Activated CD4-positive, alpha-beta memory T cell treated with anti-CD3 and anti-CD28 coated beads for 36 hours (primary cell): ENCODE measurements around the gene PELI2. TPM values are rescaled to one million over a fixed set of nuclear protein-coding genes. Genes with fewer than 3 reads are reported as not detected.

Experiments
- CTCF ChIA-PET: fragments of 350-600 bp; sonication (Branson Sonifier 250); formaldehyde crosslinking; loops from one replicate; lab custom pipeline; 2021; ENCODE audit warnings: antibody characterized with exemption, inconsistent platforms; lab: Charles Lee
- POLR2A ChIA-PET: fragments of 350-600 bp; sonication (Branson Sonifier 250); formaldehyde crosslinking; loops from one replicate; lab custom pipeline; 2021; ENCODE audit warnings: antibody characterized with exemption; lab: Charles Lee
- DNase-seq: peaks from one replicate; pipeline ENCODE4 v3.0.0-alpha.2; 2020
- H3K27ac Mint-ChIP-seq: one replicate; pipeline ENCODE4 v1.8.0; 2021; ENCODE audit warnings: mixed read lengths
- H3K27me3 Mint-ChIP-seq: one replicate; pipeline ENCODE4 v1.8.0; 2021; ENCODE audit warnings: mixed read lengths
- H3K36me3 Mint-ChIP-seq: one replicate; pipeline ENCODE4 v1.8.0; 2021; ENCODE audit warnings: mixed read lengths
- H3K4me1 Mint-ChIP-seq: one replicate; pipeline ENCODE4 v1.8.0; 2021; ENCODE audit warnings: low read depth, mixed read lengths
- H3K4me3 Mint-ChIP-seq: one replicate; pipeline ENCODE4 v1.8.0; 2021; ENCODE audit warnings: mild to moderate bottlenecking, mixed read lengths
- H3K9me3 Mint-ChIP-seq: one replicate; pipeline ENCODE4 v1.8.0; 2021; ENCODE audit warnings: mixed read lengths
- intact Hi-C: fragments of 100-400 bp; cut with micrococcal nuclease; formaldehyde crosslinking; loops from one replicate; pipeline ENCODE4 v1.15.1; 2023
- total RNA-seq, 2 experiments: library from RNA; stranded (reverse); gene quantifications; one replicate each; pipeline ENCODE4 v1.2.3, GENCODE V29; 2021

Gene PELI2
- total RNA-seq, 2 experiments from 2014 or later = 6.4 to 6.6 TPM

- intact Hi-C loops = no loop called here
- no peaks in the 10 kb centered on the region for H3K9me3 Mint-ChIP-seq
- no peak overlapping the region for H3K4me3 Mint-ChIP-seq
- H3K4me1 Mint-ChIP-seq = no peaks in the 10 kb centered on the region
- no peaks in the 10 kb centered on the region for H3K27me3 Mint-ChIP-seq
- H3K27ac Mint-ChIP-seq = no peak overlapping the region
- no peaks in the 10 kb centered on the region for H3K36me3 Mint-ChIP-seq
- no peak for DNase-seq
- ChIA-PET POLR2A (no interaction called here), CTCF (interaction anchor here (0.6 to 1.6 kb wide), 3 partner anchors 8 to 409 kb away, joined by 3 to 4 read pairs (median 3); no protein-coding TSS in a partner anchor)
These were observed 124.9 kb downstream of the PELI2 start for GRCh38 chr14:56243110-56243509.

- no peak for DNase-seq
- Mint-ChIP-seq H3K9me3 (no peaks in the 10 kb centered on the region), H3K36me3 (no peaks in the 10 kb centered on the region), H3K4me1 (no peaks in the 10 kb centered on the region), H3K27me3 (no peaks in the 10 kb centered on the region), H3K27ac (no peak overlapping the region), H3K4me3 (no peak overlapping the region)
- intact Hi-C loops = no loop called here
- ChIA-PET CTCF (no interaction called here), POLR2A (no interaction called here)
These were observed 126.1 kb downstream of the PELI2 start for GRCh38 chr14:56244138-56244789.

- CTCF ChIA-PET = no interaction called here
- Mint-ChIP-seq H3K4me1 (no peaks in the 10 kb centered on the region), H3K36me3 (peaks cover 2% of the 10 kb centered on the region), H3K9me3 (no peaks in the 10 kb centered on the region), H3K27me3 (no peaks in the 10 kb centered on the region), H3K27ac (no peak overlapping the region), H3K4me3 (no peak overlapping the region)
- DNase-seq = no peak
- intact Hi-C loops = no loop called here
- POLR2A ChIA-PET = no interaction called here
These were observed 129.4 kb downstream of the PELI2 start for GRCh38 chr14:56247495-56248200.

- intact Hi-C loops = no loop called here
- Mint-ChIP-seq H3K27me3 (no peaks in the 10 kb centered on the region), H3K9me3 (peaks cover 4% of the 10 kb centered on the region), H3K36me3 (peaks cover 2% of the 10 kb centered on the region), H3K4me1 (no peaks in the 10 kb centered on the region), H3K4me3 (no peak overlapping the region), H3K27ac (no peak overlapping the region)
- CTCF ChIA-PET = no interaction called here
- POLR2A ChIA-PET = no interaction called here
- DNase-seq = no peak
These were observed 130.2 kb downstream of the PELI2 start for GRCh38 chr14:56248442-56248841.

GRCh38 chr14:56261046-56261445, 142.8 kb downstream of the PELI2 start:
- DNase-seq = no peak
- peaks cover 10% of the 10 kb centered on the region for H3K36me3 Mint-ChIP-seq
- H3K4me1 Mint-ChIP-seq = no peaks in the 10 kb centered on the region
- H3K27me3 Mint-ChIP-seq = no peaks in the 10 kb centered on the region
- peaks cover 11% of the 10 kb centered on the region for H3K9me3 Mint-ChIP-seq
- POLR2A ChIA-PET = no interaction called here
- H3K27ac Mint-ChIP-seq = no peak overlapping the region
- intact Hi-C loops = no loop called here
- H3K4me3 Mint-ChIP-seq = no peak overlapping the region
- CTCF ChIA-PET = no interaction called here

- CTCF ChIA-PET = no interaction called here
- POLR2A ChIA-PET = no interaction called here
- no peaks in the 10 kb centered on the region for H3K4me1 Mint-ChIP-seq
These were observed 144.3 kb downstream of the PELI2 start for GRCh38 chr14:56262530-56262929.

GRCh38 chr14:56268039-56268438, 149.8 kb downstream of the PELI2 start:
- H3K36me3 Mint-ChIP-seq = peaks cover 2% of the 10 kb centered on the region
- intact Hi-C loops = no loop called here
- ChIA-PET POLR2A (no interaction called here), CTCF (no interaction called here)
- no peak for DNase-seq
- H3K27ac Mint-ChIP-seq = no peak overlapping the region
- H3K27me3 Mint-ChIP-seq = no peaks in the 10 kb centered on the region
- H3K4me1 Mint-ChIP-seq = no peaks in the 10 kb centered on the region
- no peaks in the 10 kb centered on the region for H3K9me3 Mint-ChIP-seq
- no peak overlapping the region for H3K4me3 Mint-ChIP-seq

More at GRCh38 chr14:56262530-56262929, 144.3 kb downstream of the PELI2 start:
- Mint-ChIP-seq H3K36me3 (peaks cover 8% of the 10 kb centered on the region), H3K4me3 (no peak overlapping the region), H3K27ac (no peak overlapping the region), H3K27me3 (no peaks in the 10 kb centered on the region), H3K9me3 (peaks cover 10% of the 10 kb centered on the region)
- no peak for DNase-seq
- intact Hi-C loops = no loop called here

GRCh38 chr14:56268673-56269072, 150.5 kb downstream of the PELI2 start:
- Mint-ChIP-seq H3K27me3 (no peaks in the 10 kb centered on the region), H3K9me3 (no peaks in the 10 kb centered on the region), H3K4me1 (no peaks in the 10 kb centered on the region), H3K4me3 (no peak overlapping the region), H3K27ac (no peak overlapping the region), H3K36me3 (peaks cover 2% of the 10 kb centered on the region)
- CTCF ChIA-PET = no interaction called here
- POLR2A ChIA-PET = no interaction called here
- intact Hi-C loops = no loop called here
- no peak for DNase-seq

GRCh38 chr14:56270921-56271320, 152.7 kb downstream of the PELI2 start:
- intact Hi-C loops = no loop called here
- ChIA-PET POLR2A (no interaction called here), CTCF (no interaction called here)
- no peaks in the 10 kb centered on the region for H3K27me3 Mint-ChIP-seq
- no peaks in the 10 kb centered on the region for H3K36me3 Mint-ChIP-seq
- no peaks in the 10 kb centered on the region for H3K4me1 Mint-ChIP-seq
- H3K4me3 Mint-ChIP-seq = no peak overlapping the region
- H3K9me3 Mint-ChIP-seq = no peaks in the 10 kb centered on the region
- H3K27ac Mint-ChIP-seq = no peak overlapping the region
- no peak for DNase-seq

GRCh38 chr14:56271970-56272369, 153.8 kb downstream of the PELI2 start:
- Mint-ChIP-seq H3K36me3 (no peaks in the 10 kb centered on the region), H3K4me3 (no peak overlapping the region), H3K27ac (no peak overlapping the region), H3K27me3 (no peaks in the 10 kb centered on the region), H3K9me3 (no peaks in the 10 kb centered on the region), H3K4me1 (no peaks in the 10 kb centered on the region)
- no peak for DNase-seq
- intact Hi-C loops = no loop called here
- ChIA-PET CTCF (no interaction called here), POLR2A (no interaction called here)

GRCh38 chr14:56273155-56273554, 154.9 kb downstream of the PELI2 start:
- POLR2A ChIA-PET = no interaction called here
- no peaks in the 10 kb centered on the region for H3K27me3 Mint-ChIP-seq
- H3K4me3 Mint-ChIP-seq = no peak overlapping the region
- no peak overlapping the region for H3K27ac Mint-ChIP-seq
- intact Hi-C loops = no loop called here
- CTCF ChIA-PET = no interaction called here
- no peak for DNase-seq
- no peaks in the 10 kb centered on the region for H3K4me1 Mint-ChIP-seq
- H3K9me3 Mint-ChIP-seq = no peaks in the 10 kb centered on the region
- no peaks in the 10 kb centered on the region for H3K36me3 Mint-ChIP-seq

GRCh38 chr14:56273951-56274350, 155.7 kb downstream of the PELI2 start:
- Mint-ChIP-seq H3K4me1 (no peaks in the 10 kb centered on the region), H3K27me3 (no peaks in the 10 kb centered on the region), H3K4me3 (no peak overlapping the region), H3K27ac (no peak overlapping the region), H3K36me3 (no peaks in the 10 kb centered on the region), H3K9me3 (no peaks in the 10 kb centered on the region)
- intact Hi-C loops = no loop called here
- DNase-seq = no peak
- POLR2A ChIA-PET = no interaction called here
- CTCF ChIA-PET = no interaction called here

- no peak for DNase-seq
- no peak overlapping the region for H3K27ac Mint-ChIP-seq
- CTCF ChIA-PET = no interaction called here
- POLR2A ChIA-PET = no interaction called here
- H3K4me1 Mint-ChIP-seq = no peaks in the 10 kb centered on the region
- intact Hi-C loops = no loop called here
- no peaks in the 10 kb centered on the region for H3K9me3 Mint-ChIP-seq
- no peak overlapping the region for H3K4me3 Mint-ChIP-seq
- H3K36me3 Mint-ChIP-seq = no peaks in the 10 kb centered on the region
- H3K27me3 Mint-ChIP-seq = no peaks in the 10 kb centered on the region
These were observed 156.3 kb downstream of the PELI2 start for GRCh38 chr14:56274556-56274955.
